GM18861 (cell line): ENCODE data around the gene TEX48.
A peak's percentile ranks its signal among the peaks of the same experiment; 100 is the strongest.

ENCODE experiments used
- ATAC-seq: cut with Tn5 transposase; IDR thresholded peaks from one replicate; pipeline ENCODE4 v1.9.1; 2021; ENCODE audit not compliant: unreplicated experiment

Gene TEX48

DNA sequence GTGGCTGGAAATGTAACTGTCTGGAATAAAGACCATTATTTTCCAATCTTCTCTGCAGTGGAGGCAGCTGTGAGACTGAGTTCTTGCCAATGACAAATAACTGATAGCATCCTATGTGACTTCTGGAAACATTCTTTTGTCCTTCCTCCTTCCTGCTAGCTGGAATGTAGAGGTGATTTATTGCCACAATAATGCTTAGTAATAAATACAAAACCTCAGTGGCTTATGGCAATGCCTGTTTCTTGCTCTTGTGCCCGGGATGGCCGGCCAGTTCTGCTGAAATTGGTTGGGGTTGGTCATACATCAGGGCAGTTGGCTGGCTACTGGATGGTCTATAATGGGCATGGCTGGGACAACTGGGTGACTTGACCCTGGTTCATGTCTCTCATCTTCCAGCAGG, 12.2 kb upstream of the TEX48 start:
- ATAC-seq: no peak

DNA sequence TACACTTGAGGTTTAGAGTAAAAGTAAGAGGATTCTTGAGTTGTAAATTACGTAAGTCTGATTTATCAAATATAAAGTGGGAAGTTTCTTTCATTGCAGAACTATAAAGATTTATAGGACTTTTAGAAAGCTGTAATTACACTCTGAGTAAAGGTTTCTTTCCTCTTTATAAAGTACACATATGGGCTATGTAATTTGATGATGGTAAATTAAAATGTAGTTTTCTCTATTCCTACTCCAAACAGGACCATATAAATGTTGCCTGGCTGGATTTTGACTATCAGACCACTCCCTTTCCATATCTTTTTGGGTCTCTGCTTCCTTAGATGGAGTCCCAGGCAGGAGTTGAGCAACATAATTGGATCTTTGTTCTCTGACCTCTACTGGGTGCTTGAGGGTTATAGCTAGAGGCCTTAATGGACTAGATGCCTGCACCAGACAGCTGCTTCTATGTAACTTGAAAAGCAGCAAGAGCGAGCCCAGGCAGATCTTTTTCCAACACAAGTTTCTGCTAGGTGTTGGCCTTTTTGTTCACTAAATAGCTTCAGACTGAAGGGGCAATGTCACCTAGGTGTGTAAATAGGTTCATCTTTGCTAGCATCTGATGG, 11.4 kb upstream of the TEX48 start:
- ATAC-seq: no peak

DNA sequence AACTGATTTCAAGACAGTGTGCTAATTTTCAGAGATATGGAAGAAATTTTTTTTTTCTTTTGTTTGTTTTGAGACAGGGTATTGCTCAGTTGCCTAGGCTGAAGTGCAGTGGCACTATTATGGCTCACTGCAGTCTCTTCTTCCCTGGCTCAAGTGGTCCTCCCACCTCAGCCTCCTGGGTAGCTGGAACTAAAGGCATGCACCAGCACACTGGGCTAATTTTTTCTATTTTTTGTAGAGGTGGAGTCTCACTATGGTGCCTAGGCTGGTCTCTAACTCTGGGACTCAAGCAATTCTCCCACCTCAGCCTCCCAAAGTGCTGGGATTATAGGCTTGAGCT, 9.9 kb upstream of the TEX48 start:
- ATAC-seq: no peak

DNA sequence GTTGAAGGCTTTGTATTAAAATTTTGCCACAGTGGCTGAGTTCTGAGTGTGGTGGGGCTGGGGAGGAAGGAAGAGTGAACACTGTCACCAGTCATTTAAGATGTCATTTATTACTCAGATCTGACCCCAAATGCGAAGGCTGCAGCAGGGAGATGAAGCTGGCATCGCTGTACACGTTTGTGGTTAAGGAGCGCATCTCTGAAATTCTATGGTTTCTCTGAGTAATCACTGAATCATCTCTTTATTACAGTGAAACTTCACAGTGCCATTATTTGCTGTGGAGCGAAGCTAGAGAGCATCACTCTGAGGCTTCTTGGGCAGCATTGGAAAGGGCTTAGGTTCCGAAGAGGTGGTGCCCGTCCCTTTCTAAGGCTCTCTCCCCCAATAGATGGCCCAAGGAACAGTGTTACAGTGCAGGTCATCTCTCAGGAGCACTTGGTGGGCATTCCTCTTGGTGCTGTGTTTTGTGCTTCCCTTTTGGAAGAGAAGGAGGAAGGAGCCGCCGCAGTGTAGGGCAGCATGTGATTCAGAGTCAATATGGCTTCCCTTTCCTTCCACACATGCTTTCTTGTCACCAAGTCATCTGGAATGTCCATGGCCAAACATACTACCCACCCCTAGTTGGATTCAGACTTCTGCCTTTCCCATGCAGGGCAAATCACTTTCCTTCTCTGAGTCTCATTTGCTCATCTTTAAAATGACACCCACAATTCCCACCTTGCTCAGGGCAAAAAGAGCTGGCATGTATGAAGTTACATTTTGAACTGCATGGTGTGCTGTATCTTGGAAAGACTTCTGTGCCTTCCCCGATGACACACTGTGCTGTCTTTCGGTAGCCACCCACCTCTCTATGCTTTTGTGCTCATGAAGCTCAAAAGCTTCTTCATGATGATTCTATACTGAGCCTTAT, 9.3 kb upstream of the TEX48 start:
- peak; percentile 84 for ATAC-seq

DNA sequence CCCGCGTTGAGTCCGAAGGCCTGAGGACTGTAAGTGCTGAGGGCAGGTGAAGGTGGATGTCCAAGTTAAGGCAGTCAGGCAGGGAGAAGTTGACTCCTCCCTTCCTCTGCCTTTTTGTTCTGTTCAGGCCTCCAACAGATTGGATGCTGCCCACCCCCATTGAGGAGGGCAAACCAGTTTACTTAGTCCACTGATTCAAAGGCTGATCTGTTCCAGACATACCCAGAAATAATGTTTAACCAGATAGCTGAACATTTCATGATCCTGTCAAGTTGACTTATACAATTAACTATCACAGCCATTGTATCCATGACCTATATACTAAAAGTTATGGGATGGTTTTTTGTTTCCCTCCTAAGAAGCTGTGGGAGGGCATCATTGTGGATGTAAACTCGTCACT, 8.3 kb upstream of the TEX48 start:
- ATAC-seq: no peak

DNA sequence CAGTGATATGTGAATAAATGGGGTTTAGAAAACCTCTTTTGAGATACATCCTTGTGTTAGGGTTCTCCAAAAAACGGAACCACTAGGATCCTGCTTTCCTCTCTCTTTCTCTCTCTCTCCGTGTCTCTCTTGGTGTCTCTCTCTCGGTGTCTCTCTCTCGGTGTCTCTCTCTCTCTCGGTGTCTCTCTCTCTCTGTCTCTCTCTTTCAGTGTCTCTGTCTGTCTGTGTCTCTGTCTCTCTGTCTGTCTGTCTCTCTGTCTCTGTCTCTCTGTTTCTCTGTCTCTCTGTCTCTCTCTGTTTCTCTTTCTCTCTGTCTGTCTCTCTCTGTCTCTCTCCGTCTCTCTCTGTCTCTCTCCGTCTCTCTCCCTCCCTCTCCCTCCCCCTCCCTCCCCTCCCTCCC, 7.8 kb upstream of the TEX48 start:
- no peak for ATAC-seq

DNA sequence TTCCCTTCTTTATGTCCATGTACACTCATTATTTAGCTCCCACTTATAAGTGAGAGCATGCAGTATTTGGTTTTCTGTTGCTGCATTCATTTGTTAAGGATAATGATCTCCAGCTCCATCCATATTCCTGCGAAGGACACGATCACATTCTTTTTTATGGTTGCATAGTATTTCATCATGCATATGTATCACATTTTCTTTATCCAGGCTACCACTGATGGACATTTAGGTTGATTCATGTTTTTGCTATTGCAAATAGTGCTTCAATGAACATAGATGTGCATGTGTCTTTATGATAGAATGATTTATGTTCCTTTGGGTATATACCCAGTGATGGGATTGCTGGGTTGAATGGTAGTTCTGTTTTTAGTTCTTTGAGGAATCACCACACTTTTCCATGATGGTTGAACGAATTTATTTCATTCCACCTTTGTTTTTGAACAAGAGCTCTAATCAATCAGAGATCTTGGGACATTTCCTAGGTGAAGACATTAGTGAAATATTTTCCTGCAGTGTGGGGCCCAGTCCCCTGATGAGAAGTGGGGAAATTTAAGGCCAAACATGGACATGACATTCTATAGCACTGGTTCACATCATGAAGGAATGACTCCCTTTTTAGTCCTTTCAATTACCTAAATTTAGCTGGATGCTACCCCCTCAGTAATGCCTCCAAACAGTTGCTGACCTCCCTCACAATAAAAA, 7.1 kb upstream of the TEX48 start:
- ATAC-seq: no peak

DNA sequence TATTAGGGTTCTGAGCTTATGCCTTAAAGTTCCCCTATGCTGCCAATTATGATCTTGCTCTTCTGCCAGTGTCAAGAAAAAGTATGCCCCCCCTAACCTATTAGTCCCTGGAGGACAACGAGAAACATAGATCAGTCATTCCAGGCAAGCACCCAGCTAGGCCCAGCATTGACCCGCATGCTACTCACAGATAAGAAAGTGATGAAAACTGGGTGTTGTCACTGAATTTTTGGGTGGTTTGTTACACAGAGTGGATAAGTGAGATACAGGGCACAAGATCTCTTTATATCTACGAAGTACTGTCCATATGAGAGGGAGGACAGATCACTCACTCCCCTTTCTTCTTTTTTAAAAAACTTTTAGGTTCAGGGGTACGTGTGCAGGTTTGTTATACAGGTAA, 6.4 kb upstream of the TEX48 start:
- ATAC-seq: no peak

DNA sequence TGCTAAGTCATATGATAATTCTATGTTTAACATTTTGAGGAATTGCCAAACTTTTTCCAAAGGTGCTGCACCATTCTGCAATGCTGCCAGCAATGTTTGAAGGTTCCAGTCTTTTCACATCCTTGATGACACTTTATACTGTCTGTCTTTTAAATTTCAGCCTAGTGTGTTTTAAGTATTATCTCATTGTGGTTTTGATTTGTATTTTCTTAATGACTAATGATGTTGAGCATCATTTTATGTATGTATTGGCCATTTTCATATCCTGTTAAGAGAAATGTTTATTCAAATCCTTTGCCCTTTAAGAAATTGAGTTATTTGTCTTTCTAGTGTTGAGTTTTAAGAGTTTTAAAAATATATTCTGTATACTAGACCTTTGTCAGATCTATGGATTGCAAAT, 5.0 kb upstream of the TEX48 start:
- no peak for ATAC-seq

DNA sequence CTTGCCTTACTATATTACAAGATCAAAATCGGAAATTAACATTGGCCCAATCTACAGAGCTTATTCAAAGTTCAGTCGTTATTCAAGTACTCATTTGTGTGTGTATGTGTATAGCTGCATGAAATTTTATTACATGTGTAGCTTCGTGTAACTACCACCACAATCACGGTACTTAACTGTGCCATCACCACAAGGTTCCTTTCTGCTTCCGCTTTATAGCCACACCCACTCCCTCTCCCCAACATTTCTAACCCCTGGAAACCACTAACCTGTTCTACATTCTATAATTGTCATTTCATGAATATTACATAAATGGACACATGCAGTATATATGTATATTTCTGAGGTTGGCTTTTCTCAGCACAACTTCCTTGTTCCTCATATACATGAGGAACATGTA, 4.0 kb upstream of the TEX48 start:
- no peak for ATAC-seq

DNA sequence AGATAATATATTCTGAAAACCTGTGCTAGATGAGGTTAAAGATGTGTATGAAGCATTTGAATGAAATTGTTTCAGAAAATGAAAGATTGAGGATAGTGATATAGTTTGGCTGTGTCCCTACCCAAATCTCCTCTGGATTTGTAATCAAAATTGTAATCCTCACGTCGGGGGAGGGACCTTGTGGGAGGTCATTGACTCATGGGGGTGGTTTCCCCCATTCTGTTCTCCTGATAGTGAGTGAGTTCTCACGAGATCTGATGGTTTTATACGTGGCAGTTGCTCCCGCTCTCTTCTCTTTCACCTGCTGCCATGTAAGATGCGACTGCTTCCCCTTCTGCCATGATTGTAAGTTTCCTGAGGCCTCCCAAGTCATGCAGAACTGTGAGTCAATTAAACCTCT, 2.0 kb upstream of the TEX48 start:
- no peak for ATAC-seq

DNA sequence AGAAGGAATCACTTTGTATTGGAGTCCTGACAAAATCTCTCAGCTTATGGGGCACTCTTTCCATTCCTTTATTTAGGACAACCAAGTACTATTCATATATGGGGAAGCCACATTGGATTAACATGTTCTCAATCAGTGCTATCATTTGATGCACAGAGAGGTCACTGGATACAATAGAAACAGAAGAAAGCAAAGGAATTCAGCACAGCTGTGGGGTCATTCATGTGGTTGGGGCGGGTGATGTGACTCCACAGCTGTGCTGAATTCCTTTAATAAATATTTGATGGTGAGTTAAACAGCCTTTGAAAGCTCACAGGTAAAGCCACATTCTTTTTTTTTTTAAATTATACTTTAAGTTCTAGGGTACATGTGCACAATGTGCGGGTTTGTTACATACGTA, 854 bp upstream of the TEX48 start:
- ATAC-seq: no peak

DNA sequence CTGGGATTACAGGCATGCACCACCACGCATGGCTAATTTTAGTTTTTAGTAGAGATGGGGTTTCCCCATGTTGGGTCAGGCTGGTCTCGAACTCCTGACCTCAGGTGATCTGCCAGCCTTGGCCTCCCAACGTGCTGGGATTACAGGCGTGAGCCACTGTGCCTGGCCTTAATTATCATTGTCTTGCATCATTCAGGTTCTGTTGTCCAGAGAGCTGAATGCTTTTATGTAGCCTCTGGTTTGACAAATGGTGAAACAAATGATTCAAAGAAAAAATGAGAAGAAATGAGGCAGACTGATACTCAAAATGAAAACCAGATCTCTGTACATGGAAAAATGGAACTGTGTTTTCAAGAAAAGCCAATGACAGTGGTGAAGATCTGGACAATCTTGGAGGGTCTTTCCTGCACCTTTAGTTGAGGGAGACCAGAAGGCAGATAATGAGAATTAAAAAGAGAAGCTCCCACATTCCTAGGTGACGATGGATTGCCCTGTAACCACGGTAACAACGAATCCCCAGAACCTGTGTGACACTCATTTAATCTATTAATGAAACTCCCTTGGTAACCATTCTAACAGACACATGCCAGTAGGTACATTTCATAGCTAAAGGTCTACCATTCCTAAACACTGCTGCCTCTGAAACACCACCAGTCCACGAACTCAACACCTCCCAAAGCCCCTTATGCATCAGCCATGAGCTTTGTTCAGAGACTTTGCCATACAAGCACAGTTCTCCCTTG, 1.6 kb downstream of the TEX48 start:
- no peak for ATAC-seq

DNA sequence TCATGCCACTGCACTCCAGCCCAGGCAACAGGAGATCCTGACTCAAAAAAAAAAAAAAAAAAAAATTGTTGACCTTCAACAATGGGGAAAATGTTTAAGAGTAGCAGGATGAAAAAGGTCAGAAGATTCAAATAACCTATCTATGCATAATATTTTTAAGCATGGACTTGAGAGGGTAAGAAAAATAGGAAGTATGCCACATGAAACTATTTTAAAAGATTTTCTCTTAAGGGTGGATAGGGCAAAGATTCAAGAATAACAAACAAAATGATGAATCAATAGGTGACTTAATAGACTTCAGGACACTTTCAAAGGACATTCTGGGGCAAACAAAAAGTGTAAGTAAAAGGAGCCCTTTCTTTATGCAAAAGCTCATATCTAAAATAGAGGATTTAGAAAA, 3.2 kb downstream of the TEX48 start:
- ATAC-seq: no peak

DNA sequence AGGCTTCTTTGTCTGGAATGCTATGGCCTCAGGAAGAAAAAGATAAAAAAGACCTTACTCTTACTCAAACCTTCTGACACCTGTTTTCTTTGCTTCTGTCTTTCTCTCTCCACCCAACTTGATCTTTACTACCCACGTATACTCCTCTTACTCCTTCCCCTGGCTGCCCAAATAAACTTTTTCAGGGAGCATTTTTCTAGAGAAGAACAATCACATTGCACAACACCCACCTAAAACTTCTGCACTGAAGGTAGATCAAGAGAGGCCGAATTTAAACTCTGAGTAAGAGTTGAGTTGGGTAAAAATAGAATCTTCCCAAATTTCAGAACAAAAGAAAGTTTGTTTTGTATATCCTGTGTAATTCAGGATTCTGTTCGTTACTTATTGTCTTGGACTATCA, 3.9 kb downstream of the TEX48 start:
- no peak for ATAC-seq

DNA sequence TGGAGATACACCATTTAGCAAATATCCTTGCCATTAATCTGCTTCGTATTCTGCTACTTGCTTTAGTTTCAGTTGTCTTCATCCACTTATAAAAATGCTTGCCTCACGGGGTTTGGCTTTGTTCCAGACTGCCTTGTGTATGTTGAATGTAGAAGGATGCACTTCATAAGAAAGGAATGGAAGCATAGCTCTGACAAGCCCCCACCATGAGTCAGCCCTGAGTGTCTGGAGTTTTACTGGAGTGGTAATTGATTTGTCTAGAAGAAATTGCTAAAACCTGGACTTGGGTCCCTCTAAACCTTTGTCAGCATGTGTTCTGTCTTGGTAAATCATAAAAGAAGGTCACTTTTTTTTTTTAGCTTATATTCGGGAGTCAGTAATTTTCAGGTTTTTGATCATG, 4.6 kb downstream of the TEX48 start:
- ATAC-seq: no peak

DNA sequence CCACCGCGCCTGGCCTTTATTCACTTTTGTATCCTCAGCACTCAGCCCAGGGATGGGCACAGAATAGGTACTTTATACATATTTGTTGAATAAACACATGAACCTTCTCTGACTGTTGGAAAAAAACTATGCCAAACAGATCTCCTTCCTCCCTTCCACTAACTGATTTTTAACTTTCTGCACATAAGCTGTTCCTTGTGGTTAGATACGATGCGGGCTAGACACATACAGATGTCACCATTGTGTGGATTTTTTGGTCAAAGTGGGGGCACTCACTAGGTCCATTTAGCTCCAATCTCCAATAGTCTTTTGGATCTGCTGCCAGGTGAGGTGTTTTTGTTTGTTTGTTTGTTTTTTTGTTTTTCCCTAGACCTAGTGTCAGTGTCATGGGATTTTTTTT, 5.1 kb downstream of the TEX48 start:
- ATAC-seq: no peak

DNA sequence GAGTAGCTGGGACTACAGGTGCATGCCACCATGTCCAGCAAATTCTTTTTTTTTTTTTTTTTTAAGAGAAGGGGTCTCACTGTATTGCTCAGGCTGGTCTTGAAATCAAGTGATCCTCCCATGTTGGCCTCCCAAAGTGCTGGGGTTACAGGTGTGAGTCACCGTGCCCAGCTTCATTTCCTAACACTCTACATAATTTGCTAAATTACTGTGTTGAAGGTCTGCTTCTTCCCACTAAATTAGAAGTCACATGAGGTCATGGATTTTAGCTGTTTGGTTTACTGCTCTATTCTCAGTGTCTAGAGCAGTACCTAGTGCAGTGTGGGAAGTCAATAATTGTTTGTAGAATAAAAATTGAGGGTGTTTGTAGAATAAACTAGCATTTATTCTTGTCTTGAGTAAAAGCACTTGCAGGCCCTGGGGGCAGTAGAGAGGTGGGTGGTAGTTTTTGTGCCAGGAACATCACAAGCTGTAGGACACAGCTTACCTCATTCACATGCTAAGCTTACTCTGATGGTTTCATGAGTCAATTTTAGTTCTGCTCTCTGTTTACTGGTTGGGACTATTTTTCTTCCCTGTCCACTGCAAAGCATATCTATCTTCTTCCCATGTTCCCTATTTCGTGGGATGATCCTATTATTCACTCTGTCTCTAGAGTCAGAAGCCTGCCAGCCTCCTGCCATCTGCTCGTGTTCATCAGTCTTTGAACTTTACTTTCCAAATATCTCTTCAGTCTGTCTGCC, 7.0 kb downstream of the TEX48 start:
- ATAC-seq: no peak

DNA sequence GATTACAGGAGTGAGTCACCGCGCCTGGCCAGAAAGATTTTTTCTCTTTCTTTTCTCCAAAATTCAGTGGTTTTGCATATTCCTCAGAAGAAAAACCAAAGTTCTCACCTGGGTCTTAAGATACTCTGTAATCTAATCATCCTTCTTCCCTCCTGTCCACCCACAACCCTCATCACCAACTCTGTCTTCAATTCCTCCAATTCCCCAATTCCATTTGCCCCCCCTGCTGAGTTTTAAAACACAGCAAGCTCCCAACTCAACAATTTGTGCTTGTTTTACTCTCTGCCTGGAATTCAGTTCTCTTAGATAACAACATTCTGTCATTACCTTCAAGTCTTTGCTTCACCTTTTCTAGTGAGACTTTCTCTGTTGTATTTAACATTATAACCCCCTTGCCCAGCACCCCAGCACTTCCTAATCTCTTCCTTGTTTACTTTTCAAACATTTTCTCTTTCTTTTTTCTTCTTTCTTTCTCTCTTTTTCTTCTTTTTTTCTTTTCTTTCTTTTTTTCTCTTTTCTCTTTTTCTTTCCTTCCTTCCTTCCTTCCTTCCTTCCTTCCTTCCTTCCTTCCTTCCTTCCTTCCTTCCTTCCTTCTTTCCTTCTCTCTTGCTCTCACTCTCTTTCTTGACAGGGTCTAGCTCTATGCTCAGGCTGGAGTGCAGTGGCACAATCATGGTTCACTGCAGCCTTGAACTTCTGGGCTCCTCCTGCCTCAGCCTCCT, 7.8 kb downstream of the TEX48 start:
- no peak for ATAC-seq

DNA sequence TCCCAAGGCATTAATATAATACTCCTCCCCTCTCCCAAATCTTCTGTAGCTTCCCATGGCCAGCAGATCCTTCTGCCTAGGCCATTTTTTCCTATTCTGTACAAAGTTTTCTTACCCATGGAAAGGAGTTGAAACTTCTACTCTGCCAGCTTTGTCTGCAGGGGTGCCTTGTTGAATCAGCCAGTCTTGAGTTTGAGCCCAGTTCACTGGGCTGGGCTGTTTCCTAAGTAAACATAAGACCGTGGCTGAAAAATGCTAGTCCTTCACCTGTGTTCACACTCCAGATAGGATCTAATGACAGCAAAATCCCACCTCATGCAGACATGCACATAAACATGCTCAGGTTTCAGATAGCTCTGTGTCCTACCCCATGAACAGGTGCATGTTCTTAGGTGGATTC, 10.4 kb downstream of the TEX48 start:
- no peak for ATAC-seq
